ENCODE measurements around the gene SEC16A.

Gene SEC16A

DNA sequence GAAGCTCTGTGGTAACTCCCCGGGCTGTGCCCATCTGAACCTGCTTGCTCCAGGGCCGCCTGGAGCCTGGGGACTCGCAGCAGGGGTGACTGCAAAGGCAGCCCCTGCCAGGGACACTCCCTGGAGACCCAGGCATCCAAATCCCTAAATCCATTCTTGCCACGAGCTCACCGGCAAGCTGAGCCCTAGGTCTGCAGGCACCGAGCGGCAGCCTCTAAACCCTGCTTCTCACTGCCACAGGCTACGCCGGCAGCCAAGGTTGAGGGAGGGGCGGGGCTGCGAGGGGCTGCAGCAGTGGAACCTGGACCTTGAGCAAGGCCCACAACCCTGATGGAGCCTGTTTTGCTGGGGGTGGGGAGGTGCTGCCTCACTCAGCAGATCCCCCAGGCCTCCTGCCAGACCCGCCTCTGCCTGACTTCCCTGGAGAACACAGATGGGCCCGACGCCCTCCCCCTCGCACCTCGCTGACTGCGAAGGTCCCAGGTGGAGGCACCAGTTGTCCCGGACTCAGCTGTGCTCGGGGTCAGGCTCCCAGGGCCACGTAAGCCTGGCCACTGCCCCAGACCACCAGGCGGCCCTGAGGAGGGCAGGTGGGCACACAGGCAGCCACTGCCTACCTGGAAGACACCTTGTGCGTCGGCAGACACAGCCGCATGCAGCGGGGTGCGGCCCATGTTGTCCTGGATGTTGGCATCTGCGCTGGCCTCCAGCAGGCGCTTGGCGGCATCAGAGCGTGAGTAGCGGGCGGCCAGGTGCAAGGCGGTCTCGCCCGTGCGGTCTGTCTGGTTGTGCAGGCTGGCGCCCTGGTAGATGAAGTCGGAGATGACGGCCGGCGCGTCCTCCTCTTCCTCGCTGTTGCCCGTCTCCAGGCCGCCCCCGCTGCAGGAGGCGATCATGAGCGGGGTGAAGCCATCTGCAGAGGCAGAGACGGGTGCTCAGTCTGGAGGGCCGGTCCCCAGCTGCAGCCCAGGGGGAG is 17.4 kb upstream of the SEC16A start:
- no peak for DNase-seq

GRCh38 chr9:136499071-136499934 is 16.5 kb upstream of the SEC16A start:
- no peak for DNase-seq

- DNase-seq, result no peak
These were observed 15.3 kb upstream of the SEC16A start for GRCh38 chr9:136497916-136498695.

- DNase-seq, result no peak
These were observed 14.2 kb upstream of the SEC16A start for GRCh38 chr9:136496801-136497620.

- DNase-seq, result no peak
These were observed 13.3 kb upstream of the SEC16A start for GRCh38 chr9:136496181-136496580.

- DNase-seq, result no peak
These were observed 12.5 kb upstream of the SEC16A start for GRCh38 chr9:136495238-136495800.

GRCh38 chr9:136494531-136495215 is 11.8 kb upstream of the SEC16A start:
- DNase-seq, result no peak

- DNase-seq, result no peak
These were observed 11.2 kb upstream of the SEC16A start for GRCh38 chr9:136494012-136494411.

DNA sequence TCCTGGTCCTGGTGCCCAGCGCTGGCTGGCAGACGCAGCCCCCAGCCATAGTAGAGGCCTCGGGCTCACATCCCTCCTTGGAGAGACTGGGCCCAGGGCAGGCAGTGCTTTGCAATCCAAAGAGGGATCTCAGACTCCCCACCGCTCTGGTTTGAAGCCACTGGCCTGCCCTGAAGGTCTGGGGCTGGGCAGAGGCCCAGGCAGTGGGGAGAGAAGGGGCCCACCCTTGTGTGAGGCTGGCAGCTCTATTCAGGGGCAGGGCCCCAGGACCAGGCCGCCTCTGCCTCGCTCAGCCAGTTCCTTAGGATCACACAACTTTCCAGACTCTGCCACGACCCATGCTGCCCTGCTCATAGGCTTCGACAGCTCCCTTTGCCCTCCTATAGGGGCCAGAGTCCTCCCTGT is 10.7 kb upstream of the SEC16A start:
- no peak for DNase-seq

GRCh38 chr9:136492978-136493522 is 10.2 kb upstream of the SEC16A start:
- DNase-seq, result no peak

DNA sequence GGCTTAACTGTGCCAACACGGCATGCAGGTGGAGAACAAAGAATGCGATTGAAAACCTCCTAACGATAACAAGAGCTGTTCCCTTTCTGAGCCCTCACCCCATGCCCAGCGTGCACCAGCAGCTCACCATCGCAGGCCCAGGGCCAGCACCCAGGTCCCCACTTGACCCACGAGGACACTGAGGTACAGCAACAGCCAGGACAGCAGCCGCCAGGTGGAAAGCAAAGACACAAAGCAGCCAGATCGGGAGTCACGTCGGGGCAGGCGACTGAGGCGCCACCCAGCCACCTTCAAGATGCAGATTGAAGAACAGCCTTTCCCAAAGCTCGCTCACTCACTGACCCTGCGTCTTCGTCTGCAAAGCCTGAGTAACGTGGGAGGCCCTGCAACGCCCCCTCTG is 6.9 kb upstream of the SEC16A start:
- no peak for DNase-seq

GRCh38 chr9:136488247-136489214 is 5.7 kb upstream of the SEC16A start:
- peak; percentile 65 for DNase-seq

DNA sequence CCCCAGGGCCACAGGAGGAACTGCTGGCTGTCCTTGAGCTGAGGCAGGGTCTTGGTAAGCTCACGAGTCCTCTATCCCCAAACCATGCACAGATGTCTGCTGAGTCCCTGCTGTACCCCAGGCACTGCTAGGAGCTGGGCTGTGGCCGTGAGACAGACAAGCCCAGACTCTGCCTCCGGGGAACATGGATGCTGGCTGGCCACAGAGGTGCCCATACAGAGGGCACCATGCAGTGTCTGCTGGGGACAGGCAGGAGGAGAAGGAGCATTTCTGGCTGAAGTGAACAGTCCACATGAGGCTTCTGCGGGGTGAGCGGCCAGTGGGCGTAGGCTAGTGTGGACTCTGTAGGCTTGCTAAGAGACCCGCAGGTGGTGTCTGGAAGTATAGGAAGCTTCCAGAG is 4.8 kb upstream of the SEC16A start:
- DNase-seq, result no peak

DNA sequence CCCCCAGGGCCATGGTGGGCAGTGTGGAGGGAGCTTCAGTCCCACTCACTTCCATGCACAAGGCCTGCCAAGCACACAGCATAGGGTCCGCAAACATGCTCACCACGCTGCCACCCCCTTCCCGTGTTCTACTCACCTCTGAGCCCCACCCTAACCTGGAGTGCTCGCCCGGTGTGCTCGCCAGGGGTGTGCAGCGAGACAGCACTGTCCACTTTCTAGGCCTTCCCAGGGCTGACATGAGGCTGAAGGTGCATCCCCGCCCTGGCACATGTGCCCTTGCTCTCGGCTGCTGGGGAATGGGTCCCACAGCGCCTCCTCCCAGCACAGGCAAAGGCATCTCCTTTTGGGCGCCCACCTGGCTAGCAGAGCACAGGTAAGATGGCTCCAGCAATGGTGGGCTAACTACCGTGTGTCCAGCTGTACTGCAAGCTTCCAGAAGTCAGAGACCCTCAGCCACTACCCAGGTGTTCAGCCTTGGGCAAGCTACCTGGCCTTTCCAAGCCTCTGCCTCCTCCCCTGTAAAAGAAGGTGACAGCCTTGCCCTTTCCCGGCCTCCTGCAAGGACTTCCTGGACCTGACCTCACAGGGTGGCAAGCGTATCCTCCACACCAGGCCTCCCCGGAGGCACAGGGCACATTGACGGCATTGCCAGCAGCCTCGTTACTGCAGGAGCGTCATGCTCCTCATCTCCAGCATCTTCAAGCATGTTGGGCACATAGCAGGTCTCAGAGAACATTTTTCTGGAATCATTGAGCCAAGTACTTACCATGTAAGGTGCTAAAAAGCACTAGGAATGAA is 4.2 kb upstream of the SEC16A start:
- no peak for DNase-seq

DNA sequence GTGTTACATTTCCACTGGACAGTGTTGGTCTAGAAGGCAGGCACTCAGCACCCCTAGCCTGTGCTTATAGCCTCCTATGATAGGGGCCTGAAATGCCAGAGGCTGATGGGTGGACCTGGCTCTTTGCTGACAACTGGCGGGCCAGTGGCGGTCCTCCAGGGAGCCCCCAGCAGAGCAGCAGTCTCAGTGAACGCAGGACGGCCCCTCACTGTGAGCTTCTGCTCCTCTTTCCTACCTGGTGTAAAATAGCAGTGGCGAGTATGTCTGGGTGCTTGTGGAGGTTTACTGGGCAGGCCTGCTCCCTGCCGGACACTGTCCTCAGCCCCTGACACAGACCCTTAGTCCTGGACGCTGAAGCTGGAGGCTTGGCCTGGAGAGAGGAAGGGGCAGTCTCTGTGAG is 3.3 kb upstream of the SEC16A start:
- no peak for DNase-seq

GRCh38 chr9:136485049-136486045 is 2.5 kb upstream of the SEC16A start:
- DNase-seq, result peak; percentile 75

All from effector CD8-positive, alpha-beta T cell (primary cell).